HepG2 (cell line): ENCODE measurements around the gene TYMP. TPM values are rescaled to one million over a fixed set of nuclear protein-coding genes. Genes with fewer than 3 reads are reported as not detected.
A peak's percentile ranks its signal among the peaks of the same experiment; 100 is the strongest.

Source experiments
- GMEB2 ChIP-seq: IDR thresholded peaks from 2 replicates; pipeline ENCODE4 v1.6.1; 2016; ENCODE audit warnings: missing biosample characterization, missing genetic modification reagents, low read depth
- HNRNPK ChIP-seq: fragments of 200-400 bp; formaldehyde crosslinking; IDR thresholded peaks from 2 replicates; pipeline ENCODE4 v1.6.1; 2018; ENCODE audit warnings: low read length, low read depth, moderate library complexity, mild to moderate bottlenecking; ENCODE audit not compliant: poor library complexity, severe bottlenecking
- IRF1 ChIP-seq: sonication (generic); formaldehyde crosslinking; IDR thresholded peaks from 2 replicates; pipeline ENCODE4 v1.4.0; 2020; ENCODE audit warnings: low read depth, mild to moderate bottlenecking, missing genetic modification reagents
- MAZ ChIP-seq, 2 experiments: sonication (generic) in 1 of 2; formaldehyde crosslinking in 1 of 2; IDR thresholded peaks; 2 replicates each; pipeline versions ENCODE4 v1.5.0 to v1.6.1; 2012 to 2020; ENCODE audit warnings: low read depth in 2 of 2, mild to moderate bottlenecking in 2 of 2, borderline replicate concordance in 1 of 2, improper control_type of control experiment in 1 of 2, low read length in 1 of 2, missing genetic modification reagents in 1 of 2, moderate library complexity in 1 of 2
- NR2F1 ChIP-seq, 2 experiments: fragments of 450-650 bp in 1 of 2; formaldehyde crosslinking in 1 of 2; IDR thresholded peaks; 2 replicates each; pipeline versions ENCODE4 v1.5.0 to v1.6.1; 2016 to 2020; ENCODE audit warnings: mild to moderate bottlenecking in 1 of 2, missing compliant biosample characterization in 1 of 2, missing genetic modification reagents in 1 of 2, moderate library complexity in 1 of 2
- PATZ1 ChIP-seq: sonication (generic); formaldehyde crosslinking; IDR thresholded peaks from 2 replicates; pipeline ENCODE4 v1.4.0; 2020; ENCODE audit warnings: missing genetic modification reagents
- POGK ChIP-seq: sonication (generic); formaldehyde crosslinking; conservative IDR thresholded peaks from 2 replicates; pipeline ENCODE4 v1.8.0; 2022; ENCODE audit warnings: mild to moderate bottlenecking, moderate library complexity, missing genetic modification reagents
- SALL2 ChIP-seq: sonication (generic); formaldehyde crosslinking; IDR thresholded peaks from 2 replicates; pipeline ENCODE4 v1.8.1; 2023; ENCODE audit warnings: mild to moderate bottlenecking, missing genetic modification reagents, inconsistent platforms
- SNAPC2 ChIP-seq: sonication (generic); formaldehyde crosslinking; IDR thresholded peaks from 2 replicates; pipeline ENCODE4 v1.8.1; 2022; ENCODE audit warnings: mild to moderate bottlenecking, missing genetic modification reagents
- ZBTB14 ChIP-seq: sonication (generic); formaldehyde crosslinking; IDR thresholded peaks from 2 replicates; pipeline ENCODE4 v1.4.0; 2020; ENCODE audit warnings: missing genetic modification reagents
- ZNF138 ChIP-seq: sonication (generic); formaldehyde crosslinking; IDR thresholded peaks from 2 replicates; pipeline ENCODE4 v1.5.0; 2020; ENCODE audit warnings: mild to moderate bottlenecking, low read depth, missing genetic modification reagents
- ZNF704 ChIP-seq: sonication (generic); formaldehyde crosslinking; IDR thresholded peaks from 2 replicates; pipeline ENCODE4 v1.8.1; 2023; ENCODE audit warnings: mild to moderate bottlenecking, inconsistent platforms, moderate library complexity, missing genetic modification reagents, borderline replicate concordance
- ZNF724P ChIP-seq: sonication (generic); formaldehyde crosslinking; IDR thresholded peaks from 2 replicates; pipeline ENCODE4 v1.8.0; 2022; ENCODE audit warnings: missing genetic modification reagents, borderline replicate concordance
- polyA plus RNA-seq, 8 experiments: library from polyadenylated mRNA; depleted of rRNA in 3 of 8; stranded (reverse) in 7 of 8; unstranded in 1 of 8; fragments of >200 nt; fragmentation: Illumina TruSeq in 4 of 8; extraction: Trizol in 4 of 8; gene quantifications; 2 replicates each; pipeline versions ENCODE4 v1.2.1 to v1.2.3, GENCODE V29; 2011 to 2016; ENCODE audit warnings: low read depth in 4 of 8, missing spikeins in 1 of 8, mixed read lengths in 1 of 8; ENCODE audit not compliant: insufficient read depth in 1 of 8
- total RNA-seq, 5 experiments: library from RNA; depleted of rRNA; stranded (reverse); fragments of >200 nt; fragmentation: Illumina TruSeq; extraction: Trizol; gene quantifications; 2 replicates each; pipeline ENCODE4 v1.2.3, GENCODE V29; 2016; ENCODE audit warnings: low read depth in 1 of 5

TYMP gene
- total and polyA plus RNA-seq, 2 of the 13 experiments (the other 11 are each of a cell fraction or from before 2014, with no cell fraction given): 3.9 to 4.3 TPM

- TF ChIP-seq MAZ (IDR thresholded peaks at IDR 0.05; ENCODE audit: borderline replicate concordance, low read depth, low read length) (no peak), MAZ (CRISPR knock-in tag; IDR thresholded peaks at IDR 0.05; ENCODE audit: low read depth) (peak; percentile 48; the same call in 1 of the 2 replicates), PATZ1 (CRISPR knock-in tag) (peak; percentile 76), ZNF138 (CRISPR knock-in tag) (no peak), NR2F1 (CRISPR knock-in tag; IDR thresholded peaks at IDR 0.05) (peak; percentile 52 to 76; a peak in 1 of 4 replicates), ZNF724P (CRISPR knock-in tag) (no peak; the same call in 1 of the 2 replicates), SNAPC2 (peak; percentile 73; the same call in 1 of the 2 replicates), GMEB2 (no peak), POGK (CRISPR knock-in tag) (0 out of 2 replicates have a peak, but pooled peaks have one; percentile 58), ZNF704 (CRISPR knock-in tag) (no peak), IRF1 (CRISPR knock-in tag) (no peak), SALL2 (CRISPR knock-in tag) (peak; percentile 64), ZBTB14 (CRISPR knock-in tag) (no peak), HNRNPK (no peak)
These were observed 44.3 kb downstream of the TYMP start (continued) for GRCh38 chr22:50485221-50486131.
